Measurements from ENCODE around the gene HAPLN1.
"Not testable (repeated sequence)": the region's sequence is repeated elsewhere in the genome, so short reads cannot be mapped to it uniquely, and the experiment has no call there.

HAPLN1 gene
- total RNA-seq = 0 to 2.5 (median 0) reads per million in 17 experiments

DNA sequence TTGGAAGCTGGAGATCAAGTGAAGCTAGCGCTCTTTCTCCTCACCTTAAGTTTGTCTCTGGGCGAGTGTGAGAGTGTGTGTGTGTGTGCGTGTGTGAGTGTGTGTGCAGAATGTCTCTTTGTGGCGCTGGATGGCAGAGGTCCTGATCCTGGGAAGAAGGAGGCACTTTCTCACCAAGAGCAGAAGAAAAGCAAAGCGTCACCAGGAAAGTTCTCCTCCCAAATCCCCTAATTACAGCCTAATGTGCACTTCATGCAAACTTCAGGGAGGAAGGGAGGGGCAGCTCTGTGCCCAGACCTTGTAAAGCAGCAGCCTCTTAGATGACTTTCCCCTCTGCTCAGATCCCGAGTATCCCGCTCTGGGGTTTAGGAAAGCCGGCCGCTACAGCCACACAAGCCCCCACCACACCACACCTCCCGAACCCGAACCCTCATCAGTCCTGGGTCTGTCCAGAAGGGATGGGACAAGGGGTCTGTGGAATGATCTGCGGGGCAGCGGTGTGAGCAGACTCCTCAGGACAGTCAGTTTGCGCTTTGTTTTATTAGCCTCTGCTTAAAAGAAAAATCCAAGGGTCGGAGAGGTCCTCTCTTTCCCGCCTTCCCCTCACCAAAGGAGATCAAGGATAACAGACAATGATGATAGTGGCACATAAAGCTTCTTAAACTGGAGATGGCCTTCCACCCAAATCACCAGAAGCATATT lies at the start of gene HAPLN1:
HAPLN1 (minus strand) TSS at position 20 of the 702 bp plus-strand sequence. CDS start 47,332 bp downstream, outside the sequence.
- DNase-seq = no peak

DNA sequence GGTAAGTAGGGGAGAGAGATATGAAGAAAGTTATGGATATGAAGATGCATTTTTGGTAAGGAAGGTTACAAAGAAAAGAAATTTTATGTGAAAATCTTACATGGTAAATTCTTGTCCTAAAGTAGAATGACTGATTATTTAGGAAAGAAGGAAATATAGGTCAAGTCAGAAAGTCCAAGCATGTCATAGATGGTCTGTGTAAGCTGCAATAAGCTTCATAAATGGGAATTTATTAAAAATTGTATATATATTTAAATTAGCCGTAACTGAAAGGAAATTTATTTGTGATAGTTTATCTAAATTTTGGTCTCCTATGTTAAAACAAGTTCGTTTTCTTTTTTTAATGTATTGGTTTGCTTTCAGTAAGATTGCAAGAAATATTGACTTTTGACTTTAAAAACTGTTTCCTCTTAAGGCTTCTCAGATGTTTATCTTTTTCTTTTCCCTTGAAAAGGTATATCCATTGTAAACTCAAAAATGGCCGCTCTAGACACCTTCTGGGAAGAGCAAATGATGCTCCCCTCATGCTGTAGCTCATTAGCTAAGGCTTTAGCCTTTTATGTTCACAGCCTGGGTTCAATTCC lies 46.8 kb upstream of the HAPLN1 start:
- DNase-seq = no peak

DNA sequence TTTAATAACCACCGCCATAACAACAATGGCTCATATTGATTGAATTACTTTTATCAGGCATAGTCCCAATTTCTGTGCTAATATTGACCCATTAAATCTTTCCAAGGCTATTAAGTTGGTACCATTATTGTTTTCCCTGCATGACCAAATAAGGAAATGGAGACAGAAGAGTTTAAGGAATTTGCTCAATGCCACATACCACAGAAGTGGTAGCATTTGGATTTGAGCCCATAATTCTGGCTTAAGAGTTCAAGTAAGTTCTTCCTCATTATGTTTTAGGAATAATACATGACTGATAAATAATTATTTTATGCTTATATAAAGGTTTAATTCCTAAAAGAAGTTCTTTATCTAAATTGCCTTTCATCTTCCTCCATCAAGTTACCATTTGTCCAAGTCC lies 43.4 kb upstream of the HAPLN1 start:
- DNase-seq = no peak

DNA sequence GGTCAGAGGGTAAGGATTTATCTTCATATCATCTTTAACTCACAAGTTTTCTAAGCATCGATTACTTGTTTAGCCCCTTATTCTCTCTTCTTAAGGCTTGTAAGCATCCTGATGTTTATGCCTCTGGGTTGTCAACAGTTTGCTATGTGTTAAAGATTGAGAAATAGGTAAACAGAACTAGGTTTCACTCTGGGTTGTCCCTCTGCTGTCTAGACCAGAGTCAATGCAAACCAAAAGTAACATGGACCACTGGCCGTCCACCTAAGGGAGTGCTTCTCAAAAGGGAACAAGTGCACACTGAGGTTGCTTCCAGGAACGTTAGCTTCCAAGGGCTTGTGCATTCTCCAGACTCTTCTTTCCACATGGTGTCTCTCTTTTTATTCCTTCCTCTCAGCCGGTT lies 39.9 kb upstream of the HAPLN1 start:
- no peak for DNase-seq

DNA sequence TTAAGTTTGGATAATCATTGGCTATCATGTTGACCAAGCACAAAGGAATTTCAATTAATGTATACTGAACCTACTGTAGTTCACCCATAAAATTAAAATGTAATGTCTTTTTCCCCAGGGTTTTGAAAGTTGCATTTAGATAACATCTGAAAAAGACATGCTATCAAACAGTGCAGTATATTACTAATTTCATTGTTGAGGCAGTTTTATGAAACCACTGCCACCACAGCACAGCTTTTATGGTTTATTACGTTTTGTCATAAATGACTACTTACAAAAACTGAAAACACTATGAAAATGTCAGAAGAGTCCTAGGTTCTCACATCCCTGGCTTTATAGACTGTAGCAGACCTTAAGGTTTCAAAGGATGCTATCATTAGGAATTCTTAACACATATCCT lies 32.0 kb upstream of the HAPLN1 start:
- DNase-seq = no peak

DNA sequence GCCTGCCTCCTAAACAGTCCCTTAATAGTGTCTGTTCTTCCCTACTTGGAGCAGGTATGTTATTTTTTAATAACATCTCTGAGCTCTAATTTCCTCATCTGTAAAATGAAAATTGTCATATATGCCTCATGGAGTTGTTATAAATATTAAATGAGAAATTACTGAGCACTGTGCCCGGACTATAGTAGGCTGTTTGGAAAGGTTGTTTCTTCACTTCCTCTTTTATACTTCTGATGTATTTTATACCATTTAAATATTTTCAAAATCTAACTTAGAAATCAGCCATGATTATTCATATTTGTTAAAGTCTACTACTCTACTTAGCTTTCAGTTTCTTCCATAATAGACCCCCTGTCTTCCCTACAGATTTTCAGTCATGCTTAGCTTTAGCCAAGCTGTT lies 30.5 kb upstream of the HAPLN1 start:
- peak in 1 of 4 experiments; percentile 15 for DNase-seq

DNA sequence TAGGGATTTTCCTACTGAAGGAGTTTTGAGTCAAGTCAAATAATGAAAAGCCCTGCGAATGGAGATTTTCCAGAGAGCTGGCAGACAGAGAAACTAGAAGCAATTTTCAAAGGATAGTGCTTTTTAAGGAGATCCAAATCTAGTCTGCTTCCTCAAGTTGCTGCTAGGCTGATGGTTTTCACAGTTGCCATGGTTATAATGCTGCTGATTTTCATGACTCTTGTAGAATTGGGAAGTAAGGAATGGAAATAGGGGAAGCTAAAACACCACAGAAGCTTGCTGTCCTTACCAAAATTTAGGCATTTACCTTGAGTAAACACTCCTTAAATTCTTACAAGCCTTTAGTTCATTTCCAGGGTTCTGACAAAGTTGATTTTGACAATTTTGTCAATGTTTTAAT lies 30.1 kb upstream of the HAPLN1 start:
- peak; percentile 31 to 74 (median 56) for DNase-seq

DNA sequence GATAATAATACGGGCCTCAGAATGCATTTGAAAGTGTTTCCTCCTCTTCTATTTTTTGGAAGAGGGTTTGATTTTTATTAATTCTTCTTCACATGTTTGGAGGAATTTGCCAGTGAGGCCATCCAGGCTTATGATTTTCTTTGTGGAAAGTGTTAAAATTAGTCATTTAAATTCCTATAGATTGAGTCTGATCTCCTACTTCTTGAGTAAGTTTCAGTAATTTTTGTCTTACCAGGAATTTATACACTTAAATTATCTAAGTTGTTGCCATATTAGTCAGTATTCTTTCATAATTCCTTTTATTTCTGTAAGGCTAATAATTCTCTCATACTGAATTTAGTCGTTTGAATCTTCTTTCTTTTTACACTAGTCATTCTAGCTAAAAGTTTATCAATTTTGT lies 25.2 kb upstream of the HAPLN1 start:
- DNase-seq = no peak

DNA sequence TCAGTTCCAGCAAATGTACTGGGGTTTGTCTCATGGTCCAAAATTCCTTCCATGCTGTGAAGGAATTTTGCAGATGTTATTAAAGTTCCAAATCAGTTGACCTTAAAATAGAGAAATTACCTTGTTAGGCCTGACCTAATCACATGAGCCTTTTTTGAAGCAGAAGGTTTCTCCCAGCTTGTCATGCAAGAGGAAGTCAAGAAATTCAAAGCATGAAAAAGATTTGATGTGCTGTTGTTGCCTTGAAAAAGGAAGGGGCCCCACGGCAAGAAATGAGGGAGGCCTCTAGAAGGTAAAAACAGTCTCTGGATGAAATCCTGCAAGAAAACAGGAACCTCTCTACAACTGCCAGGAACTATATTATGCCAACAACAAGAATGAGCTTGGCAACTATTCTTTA lies 24.2 kb upstream of the HAPLN1 start:
- peak in 3 of 4 experiments; percentile 23 to 40 (median 28) for DNase-seq

DNA sequence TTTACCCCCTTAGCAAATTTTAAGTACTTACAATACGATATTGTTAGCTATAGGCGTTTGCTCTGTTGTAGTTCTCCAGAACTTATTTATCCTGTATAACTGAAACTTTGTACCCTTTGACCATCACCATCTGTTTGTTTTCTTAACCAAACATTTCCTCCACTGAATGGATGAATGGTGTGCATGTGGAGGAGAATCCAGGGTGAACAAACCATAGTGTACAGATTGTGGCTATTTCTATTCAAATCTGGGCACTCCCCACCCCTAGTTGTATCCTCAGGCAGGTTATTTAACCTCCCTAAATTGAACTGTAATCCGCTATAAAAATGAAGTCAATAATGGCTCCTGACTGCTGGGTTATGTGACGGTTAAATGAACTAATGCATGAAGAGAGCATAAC lies 21.4 kb upstream of the HAPLN1 start:
- no peak for DNase-seq

DNA sequence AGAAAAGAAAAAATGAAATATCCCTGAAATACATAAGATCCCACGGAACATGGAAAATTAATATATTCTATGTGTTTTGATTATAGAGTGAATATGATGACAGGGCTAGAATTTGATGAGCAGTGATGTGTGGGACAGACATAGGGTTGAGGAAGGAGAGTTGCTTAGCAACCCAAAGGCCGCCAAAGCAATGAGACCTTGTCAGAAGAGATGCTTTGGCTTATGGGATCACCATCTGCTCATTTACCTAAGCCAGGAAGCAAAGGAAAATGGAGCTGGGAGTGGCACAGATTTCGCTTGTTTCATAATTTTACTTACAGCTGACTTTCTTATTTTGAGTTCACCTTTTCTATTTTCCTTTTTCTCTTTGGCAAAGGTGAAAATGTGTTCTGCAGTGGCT lies 20.9 kb upstream of the HAPLN1 start:
- no peak for DNase-seq

DNA sequence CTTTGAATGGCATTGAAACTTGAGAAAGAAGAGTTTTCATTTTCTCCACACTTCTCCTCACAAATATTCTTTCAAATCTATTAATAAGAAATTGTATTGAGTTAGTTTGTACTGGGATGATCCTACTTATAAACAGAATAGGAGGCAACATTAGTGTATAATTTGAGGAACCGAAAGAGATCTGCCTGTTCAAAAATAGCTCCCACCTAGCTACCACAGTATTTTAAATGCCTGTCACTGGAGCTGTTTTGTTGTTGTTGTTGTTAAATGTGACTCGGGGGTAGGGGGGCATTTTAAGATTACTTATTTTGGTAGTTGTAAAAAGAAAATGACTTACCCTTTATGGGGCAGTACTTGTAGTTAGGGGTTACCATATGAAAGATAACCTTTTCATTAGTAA lies 20.1 kb upstream of the HAPLN1 start:
- no peak for DNase-seq

DNA sequence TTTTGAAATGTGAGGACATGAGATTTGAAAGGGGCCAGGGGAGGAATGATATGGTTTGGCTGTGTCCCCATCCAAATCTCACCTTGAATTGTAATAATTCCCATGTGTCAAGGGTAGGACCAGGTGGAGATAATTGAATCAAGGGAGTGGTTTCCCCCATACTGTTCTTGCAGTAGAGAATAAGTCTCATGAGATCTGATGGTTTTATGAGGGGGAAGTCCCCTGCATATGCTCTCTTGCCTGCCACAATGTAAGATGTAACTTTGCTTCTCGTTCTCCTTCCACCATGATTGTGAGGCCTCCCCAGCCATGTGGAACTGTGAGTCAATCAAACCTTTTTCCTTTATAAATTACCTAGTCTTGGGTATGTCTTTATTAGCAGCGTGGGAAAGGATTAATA lies 15.5 kb upstream of the HAPLN1 start:
- not testable (repeated sequence) for DNase-seq

DNA sequence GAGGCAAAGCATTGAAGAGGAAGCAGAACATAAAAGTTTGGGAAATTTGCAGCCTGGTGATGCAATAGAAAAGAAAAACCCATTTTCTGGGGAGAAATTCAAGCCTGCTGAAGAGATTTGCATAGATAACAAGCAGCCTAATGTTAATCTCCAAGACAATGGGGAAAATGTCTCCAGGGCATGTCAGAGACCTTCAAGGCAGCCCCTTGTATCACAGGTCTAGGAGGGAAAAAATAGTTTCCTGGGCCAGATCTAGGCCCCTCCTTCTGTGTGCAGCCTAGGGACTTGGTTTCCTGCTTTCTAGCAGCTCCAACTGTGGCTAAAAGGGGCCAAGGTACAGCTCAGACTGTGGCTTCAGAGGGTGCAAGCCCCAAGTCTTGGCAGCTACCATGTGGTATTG lies 14.4 kb upstream of the HAPLN1 start:
- DNase-seq = not testable (repeated sequence)

DNA sequence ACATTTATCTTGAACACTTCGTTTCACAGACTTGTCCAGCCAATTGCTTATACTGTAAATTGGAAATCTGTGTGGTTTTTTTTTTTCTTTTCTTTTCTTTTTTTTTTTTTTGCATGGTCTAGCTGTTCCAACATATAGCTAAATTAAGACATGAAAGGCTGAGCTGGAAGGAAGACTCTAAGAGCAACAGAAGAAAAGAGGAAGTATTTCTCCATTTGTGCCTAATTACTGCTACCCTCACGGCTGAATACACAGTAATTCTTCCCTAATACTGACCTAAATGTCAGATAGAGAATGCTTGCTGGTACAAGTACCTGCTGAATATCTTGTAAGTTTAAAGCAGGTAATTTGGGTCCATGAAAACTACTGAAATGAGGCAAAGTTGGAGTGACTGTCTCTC lies 11.0 kb upstream of the HAPLN1 start:
- peak in 1 of 4 experiments; percentile 17 for DNase-seq

DNA sequence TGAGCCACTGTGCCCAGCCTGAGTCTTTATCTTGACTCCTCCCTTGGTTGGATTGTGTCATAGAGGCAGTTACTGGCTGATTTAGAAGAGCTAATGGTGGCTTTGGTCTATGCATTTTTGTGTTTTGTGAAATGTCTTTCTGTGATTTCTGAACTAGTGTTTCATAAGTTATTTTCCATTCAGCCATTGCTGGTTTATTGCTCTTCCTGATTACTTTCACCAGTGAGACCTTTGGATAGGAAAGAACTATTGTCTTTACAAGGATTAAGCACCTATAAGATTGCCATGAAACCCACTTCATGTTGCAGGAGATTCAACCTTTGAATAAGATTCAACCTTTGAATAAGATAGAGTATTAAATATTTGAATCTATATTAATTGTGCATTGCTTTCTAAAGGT lies 8.7 kb upstream of the HAPLN1 start:
- DNase-seq = no peak

DNA sequence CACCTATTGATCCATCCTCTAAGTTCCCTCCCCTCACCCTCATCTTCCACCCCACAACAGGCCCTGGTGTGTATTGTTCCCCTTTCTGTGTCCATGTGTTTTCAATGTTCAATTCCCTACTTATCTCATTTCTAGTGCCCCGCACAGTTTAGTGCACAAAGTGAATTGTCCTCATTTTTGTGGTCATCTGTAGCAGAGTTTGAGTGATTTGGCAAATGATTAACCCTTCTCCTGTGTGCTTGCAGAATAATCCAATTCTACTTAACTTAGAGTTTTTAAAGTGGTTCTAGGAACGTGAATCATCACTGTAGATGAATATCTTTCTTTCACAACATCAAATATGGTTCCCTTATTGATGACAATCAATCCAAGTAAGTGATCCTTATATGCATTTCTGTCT lies 6.3 kb upstream of the HAPLN1 start:
- no peak for DNase-seq

DNA sequence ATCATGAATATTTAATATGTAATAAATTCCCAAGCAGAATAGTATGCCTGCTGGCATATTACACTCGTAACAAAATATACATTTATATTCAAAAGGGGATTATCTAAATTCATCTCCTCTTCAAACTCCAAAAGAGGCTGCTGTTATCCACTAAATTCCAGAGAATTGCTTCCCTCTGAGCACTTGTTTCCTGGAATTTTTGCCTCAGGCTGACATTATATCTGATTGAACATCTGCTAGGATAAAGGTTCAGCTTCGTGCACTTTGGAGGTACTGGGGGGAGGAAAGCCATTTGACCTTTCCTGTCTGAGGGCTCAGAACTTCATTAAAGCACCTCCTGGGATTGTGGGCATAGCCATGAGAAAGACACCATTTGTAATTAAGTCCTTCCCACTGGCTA lies 4.3 kb upstream of the HAPLN1 start:
- no peak for DNase-seq

DNA sequence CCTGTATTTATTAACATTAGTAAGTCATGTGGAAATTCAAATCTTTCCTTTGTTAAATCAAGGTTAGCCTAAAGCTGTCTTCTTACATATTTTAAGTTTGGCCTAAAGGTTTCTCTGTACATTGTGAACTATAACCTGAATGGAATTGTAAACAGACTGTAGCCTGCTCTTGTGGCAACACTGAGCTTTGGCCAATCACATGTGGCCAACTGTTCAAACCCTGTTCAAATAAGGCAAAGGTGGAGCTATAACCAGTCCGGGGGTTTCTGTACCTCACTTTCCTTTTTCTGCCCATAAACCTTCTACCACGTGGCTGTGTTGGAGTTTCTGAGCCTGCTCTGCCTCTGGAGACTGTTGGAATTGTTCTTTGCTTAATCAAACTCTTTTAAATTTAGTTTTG lies 3.3 kb upstream of the HAPLN1 start:
- no peak for DNase-seq

DNA sequence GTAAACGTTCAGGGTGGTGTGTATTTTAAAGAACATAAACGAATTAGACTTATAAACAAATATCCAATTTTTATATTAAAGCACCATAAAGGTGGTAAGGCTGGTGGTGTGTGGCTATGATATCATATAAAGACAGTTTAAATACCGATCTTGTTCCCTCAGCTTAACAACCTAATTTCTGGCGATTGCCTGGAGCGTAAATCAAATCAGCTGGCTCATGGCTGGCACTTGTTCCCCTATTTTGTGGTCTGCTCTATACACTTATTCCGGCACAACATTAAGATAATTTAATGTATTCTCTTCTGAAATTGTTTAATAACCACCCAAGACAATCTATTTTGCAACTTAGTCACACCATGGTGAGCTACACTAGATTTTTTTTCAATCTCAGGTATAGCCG lies 2.4 kb upstream of the HAPLN1 start:
- no peak for DNase-seq

DNA sequence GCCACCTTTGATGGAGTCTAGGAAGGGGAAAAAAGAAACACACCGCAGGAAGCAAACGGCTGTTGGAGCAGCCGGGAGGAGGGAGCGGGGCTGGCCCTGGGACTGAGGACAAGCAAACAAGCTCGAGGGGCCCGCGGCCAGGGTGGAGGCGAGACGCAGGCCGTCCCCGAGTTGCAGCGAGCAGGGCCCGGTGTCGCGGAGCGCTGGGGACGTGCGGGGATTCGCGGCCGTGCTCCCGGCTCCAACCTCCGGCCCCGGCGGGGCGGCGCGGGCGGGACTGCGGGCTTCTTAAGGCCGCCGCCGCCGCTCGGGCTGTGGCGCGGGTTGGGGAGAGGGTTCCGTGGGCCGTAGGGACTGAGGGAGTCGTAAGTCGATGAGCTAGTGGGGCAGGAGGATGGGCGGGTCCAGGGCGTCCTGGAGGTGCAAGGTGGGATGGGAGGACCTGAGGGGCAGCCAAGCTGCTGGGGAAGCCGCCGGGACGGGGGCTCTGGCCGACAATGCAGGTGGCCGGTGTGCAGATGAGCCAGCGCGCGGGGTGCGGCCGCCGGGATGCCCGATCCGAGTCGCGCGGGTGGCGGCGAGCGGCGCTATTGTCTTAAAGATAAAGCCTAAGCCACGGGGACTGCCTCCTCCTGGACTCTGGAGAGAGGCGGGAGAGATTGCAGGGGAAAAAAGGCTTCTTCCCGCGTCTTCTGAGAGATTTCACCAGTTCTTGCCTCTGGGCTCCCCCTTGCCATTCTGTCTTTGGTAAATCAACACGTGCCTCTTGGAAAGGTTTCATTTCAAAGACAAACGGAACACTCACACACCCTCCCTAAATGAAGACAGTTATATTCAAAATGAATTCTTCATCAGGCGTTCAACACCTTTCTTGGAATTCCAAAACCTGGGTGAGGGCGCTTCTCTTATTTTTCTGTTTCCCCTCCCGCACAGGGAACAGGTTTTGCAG lies 1.6 kb upstream of the HAPLN1 start:
- DNase-seq = peak in 3 of 4 experiments; percentile 8 to 56 (median 31)

DNA sequence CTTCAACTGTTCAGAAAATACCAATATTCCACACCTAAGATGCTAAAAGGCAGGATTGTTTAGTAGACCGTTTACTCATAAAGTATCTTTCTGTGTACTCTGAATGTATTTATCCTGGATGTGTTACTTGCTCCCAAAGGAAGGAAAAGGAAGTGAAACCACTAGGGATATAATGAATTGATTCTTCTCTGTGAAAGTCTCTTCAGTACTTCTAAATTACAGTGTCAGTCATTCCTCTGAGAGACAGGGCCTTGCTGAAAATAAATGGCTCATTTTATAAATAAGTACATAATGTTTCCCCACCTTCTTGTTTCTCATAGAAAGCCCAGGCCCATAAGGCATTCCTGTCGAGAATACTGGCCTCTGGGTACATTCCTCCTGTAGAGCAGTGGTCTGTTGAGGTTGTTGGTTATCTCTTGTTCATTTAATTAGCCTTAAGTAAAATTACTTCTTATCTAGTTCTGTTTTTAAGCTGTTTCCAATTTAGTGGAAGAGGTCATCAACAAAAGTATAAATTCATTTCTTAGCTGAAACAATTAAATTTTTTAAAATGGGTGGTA lies 1.6 kb downstream of the HAPLN1 start:
- no peak for DNase-seq

DNA sequence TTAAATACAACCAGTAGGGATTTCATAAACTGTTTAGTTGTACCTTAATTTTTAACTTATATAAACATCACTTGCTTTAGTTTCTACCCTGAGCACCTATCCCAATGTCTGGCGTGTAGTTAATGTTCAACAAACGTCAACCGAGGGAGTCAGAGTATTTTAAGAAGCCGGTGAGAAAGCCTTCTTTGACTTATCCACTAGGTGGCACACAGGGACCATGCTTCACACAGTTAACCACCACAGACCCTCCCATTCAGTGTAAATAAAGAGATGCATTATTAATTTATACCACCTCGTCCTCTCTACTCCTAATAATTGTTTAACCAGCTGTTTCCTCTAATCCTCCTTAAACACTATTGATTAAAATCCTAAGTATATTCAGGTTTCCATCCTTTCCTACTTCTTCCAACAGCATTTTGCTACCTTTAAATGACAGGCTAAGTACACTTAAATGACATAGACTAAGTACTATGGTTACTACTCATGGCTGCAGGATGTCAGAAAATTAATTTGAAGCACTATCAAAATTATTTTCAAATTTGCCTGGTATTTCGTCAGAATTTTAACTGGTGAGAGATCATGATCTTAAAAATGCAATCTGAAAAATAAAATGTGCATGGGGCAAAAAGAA lies 2.3 kb downstream of the HAPLN1 start:
- DNase-seq = peak; percentile 45 to 76 (median 57)

All from suppressor macrophage (primary cell).